Nephron progenitor cell (in vitro differentiated cells): ENCODE measurements around the gene OLFM1.

Experiments used
- DNase-seq: peaks from one replicate; pipeline ENCODE4 v3.0.0; 2021
- H3K27ac Mint-ChIP-seq: 2 replicates; pipeline ENCODE4 v1.8.0; 2021; ENCODE audit warnings: mild to moderate bottlenecking, moderate library complexity, mixed read lengths
- H3K27me3 Mint-ChIP-seq: 2 replicates; pipeline ENCODE4 v1.8.0; 2021; ENCODE audit warnings: mild to moderate bottlenecking, low read depth, mixed read lengths; ENCODE audit not compliant: poor library complexity
- H3K36me3 Mint-ChIP-seq: 2 replicates; pipeline ENCODE4 v1.8.0; 2021; ENCODE audit warnings: low read depth, mixed read lengths
- H3K4me1 Mint-ChIP-seq: 2 replicates; pipeline ENCODE4 v1.8.0; 2021; ENCODE audit warnings: mixed read lengths
- H3K4me3 Mint-ChIP-seq: 2 replicates; pipeline ENCODE4 v1.8.0; 2021; ENCODE audit warnings: mild to moderate bottlenecking, moderate library complexity, mixed read lengths
- H3K9me3 Mint-ChIP-seq: 2 replicates; pipeline ENCODE4 v1.8.0; 2021; ENCODE audit warnings: mild to moderate bottlenecking, moderate library complexity, mixed read lengths
- CTCF ChIP-seq: fragments of 200-600 bp; sonication (generic); IDR thresholded peaks from 2 replicates; pipeline ENCODE4 v1.5.0; 2021; ENCODE audit warnings: antibody characterized with exemption

Gene OLFM1

GRCh38 chr9:135084881-135085760 lies 2.3 kb upstream of the OLFM1 start:
- peaks cover 8% of the 10 kb centered on the region for H3K4me1 Mint-ChIP-seq
- H3K27me3 Mint-ChIP-seq, result peaks cover 71% of the 10 kb centered on the region
- H3K36me3 Mint-ChIP-seq, result no peaks in the 10 kb centered on the region
- no peak for TF ChIP-seq CTCF
- H3K4me3 Mint-ChIP-seq, result no peak overlapping the region
- no peak overlapping the region for H3K27ac Mint-ChIP-seq
- no peaks in the 10 kb centered on the region for H3K9me3 Mint-ChIP-seq
- no peak for DNase-seq

- H3K27ac Mint-ChIP-seq, result no peak overlapping the region
- TF ChIP-seq CTCF, result peak; percentile 97
- H3K36me3 Mint-ChIP-seq, result no peaks in the 10 kb centered on the region
- H3K4me1 Mint-ChIP-seq, result peaks cover 8% of the 10 kb centered on the region
- peak overlapping the region; percentile 73 for H3K4me3 Mint-ChIP-seq
- H3K9me3 Mint-ChIP-seq, result no peaks in the 10 kb centered on the region
- H3K27me3 Mint-ChIP-seq, result peaks cover 78% of the 10 kb centered on the region
- DNase-seq, result peak; percentile 94
These were observed 1.5 kb upstream of the OLFM1 start for GRCh38 chr9:135085830-135086546.

- peaks cover 8% of the 10 kb centered on the region for H3K4me1 Mint-ChIP-seq
- H3K9me3 Mint-ChIP-seq, result no peaks in the 10 kb centered on the region
- no peak for DNase-seq
- no peak for TF ChIP-seq CTCF
- H3K27me3 Mint-ChIP-seq, result peaks cover 81% of the 10 kb centered on the region
- no peak overlapping the region for H3K4me3 Mint-ChIP-seq
- no peak overlapping the region for H3K27ac Mint-ChIP-seq
- H3K36me3 Mint-ChIP-seq, result no peaks in the 10 kb centered on the region
These were observed 625 bp upstream of the OLFM1 start for GRCh38 chr9:135086597-135087488.

GRCh38 chr9:135087899-135088347 lies 455 bp downstream of the OLFM1 start:
- peak; percentile 47 for DNase-seq
- TF ChIP-seq CTCF, result no peak
- H3K4me1 Mint-ChIP-seq, result peaks cover 8% of the 10 kb centered on the region
- H3K36me3 Mint-ChIP-seq, result no peaks in the 10 kb centered on the region
- no peak overlapping the region for H3K27ac Mint-ChIP-seq
- peaks cover 86% of the 10 kb centered on the region for H3K27me3 Mint-ChIP-seq
- H3K4me3 Mint-ChIP-seq, result no peak overlapping the region
- no peaks in the 10 kb centered on the region for H3K9me3 Mint-ChIP-seq

- peaks cover 8% of the 10 kb centered on the region for H3K4me1 Mint-ChIP-seq
- no peaks in the 10 kb centered on the region for H3K36me3 Mint-ChIP-seq
- no peak overlapping the region for H3K4me3 Mint-ChIP-seq
- H3K27me3 Mint-ChIP-seq, result peaks cover 86% of the 10 kb centered on the region
- H3K27ac Mint-ChIP-seq, result no peak overlapping the region
- no peak for DNase-seq
- H3K9me3 Mint-ChIP-seq, result no peaks in the 10 kb centered on the region
- TF ChIP-seq CTCF, result no peak
These were observed 995 bp downstream of the OLFM1 start for GRCh38 chr9:135088348-135088978.
